ENCODE results near the gene AOC3. TPM values are rescaled to one million over a fixed set of nuclear protein-coding genes. Genes with fewer than 3 reads are reported as not detected.
A peak's percentile ranks its signal among the peaks of the same experiment; 100 is the strongest.

The AOC3 gene
- total and polyA plus RNA-seq, 2 of the 13 experiments (the other 11 are each of a cell fraction or from before 2014, with no cell fraction given), result 8.7 to 51.7 TPM

DNA sequence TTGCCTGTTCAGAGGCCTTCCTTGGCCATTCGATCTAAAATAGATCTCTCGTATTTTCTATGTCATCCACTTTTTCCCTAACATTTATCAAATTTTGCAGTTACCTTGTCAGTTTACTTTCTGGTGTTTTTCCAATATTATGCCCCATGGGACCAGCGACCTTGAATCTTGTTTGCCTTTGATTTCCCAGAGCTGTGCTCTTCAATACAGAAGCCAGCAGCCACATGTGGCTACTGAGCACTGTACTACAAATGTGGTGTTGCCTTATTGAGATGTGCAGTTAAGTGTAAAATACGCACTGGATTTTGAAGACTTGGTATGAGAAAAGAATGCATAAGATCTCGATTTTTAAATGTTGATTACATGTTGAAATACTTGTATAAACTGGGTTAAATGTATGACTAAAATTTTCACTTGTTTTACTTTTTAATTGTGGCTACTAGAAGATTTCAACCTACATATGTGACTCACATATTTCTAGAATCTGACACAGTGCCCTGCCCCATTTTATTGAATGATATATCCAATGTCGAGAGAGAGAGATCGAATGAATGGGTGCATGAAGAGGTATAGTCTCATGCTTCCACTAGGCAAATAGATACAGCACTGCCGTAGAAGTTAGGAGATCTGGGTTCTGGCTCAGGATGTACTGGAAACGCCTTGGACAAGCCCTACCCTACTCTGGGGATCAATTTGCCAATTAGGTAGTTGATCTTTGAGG lies 18.6 kb upstream of the AOC3 start (continued):
- TF ChIP-seq HOXA5 (CRISPR knock-in tag; IDR thresholded peaks at IDR 0.05) (peak; percentile 50; the same call in 1 of the 2 replicates), SNRNP70 (IDR thresholded peaks at IDR 0.05; ENCODE audit: low read depth, low read length) (no peak), ZFP36L2 (CRISPR knock-in tag; IDR thresholded peaks at IDR 0.05) (no peak), GLMP (CRISPR knock-in tag; IDR thresholded peaks at IDR 0.05; ENCODE audit: borderline replicate concordance) (no peak), ZNF234 (CRISPR knock-in tag; conservative IDR thresholded peaks at IDR 0.05) (no peak), ZSCAN29 (CRISPR knock-in tag; conservative IDR thresholded peaks at IDR 0.05) (no peak), NCOA5 (CRISPR knock-in tag; IDR thresholded peaks at IDR 0.05) (no peak), SRSF1 (optimal IDR thresholded peaks at IDR 0.05; ENCODE audit: low read depth, low read length) (no peak), NCOA1 (CRISPR knock-in tag; IDR thresholded peaks at IDR 0.05) (no peak), SMAD3 (CRISPR knock-in tag; IDR thresholded peaks at IDR 0.05) (no peak), KLF9 (CRISPR knock-in tag; IDR thresholded peaks at IDR 0.05; ENCODE audit: low read depth) (no peak), MTF1 (CRISPR knock-in tag; IDR thresholded peaks at IDR 0.05) (no peak), ARID2 (CRISPR knock-in tag; IDR thresholded peaks at IDR 0.05; ENCODE audit: borderline replicate concordance) (peak; percentile 95; the same call in 1 of the 2 replicates), ZNF350 (CRISPR knock-in tag; IDR thresholded peaks at IDR 0.05; ENCODE audit: borderline replicate concordance, low read depth) (no peak), NR2F2 (IDR thresholded peaks at IDR 0.05; ENCODE audit: borderline replicate concordance, low read depth) (no peak), ZNF775 (CRISPR knock-in tag; IDR thresholded peaks at IDR 0.05; ENCODE audit: borderline replicate concordance) (no peak), GTF2F1 (IDR thresholded peaks at IDR 0.05; ENCODE audit: low read length) (no peak), ARNTL (CRISPR knock-in tag; IDR thresholded peaks at IDR 0.05) (no peak), RFXAP (CRISPR knock-in tag; IDR thresholded peaks at IDR 0.05; ENCODE audit: borderline replicate concordance) (no peak), KLF16 (CRISPR knock-in tag; IDR thresholded peaks at IDR 0.05) (peak in 1 of 2 experiments; percentile 25; a peak in 1 of 4 replicates), ZNF296 (CRISPR knock-in tag; conservative IDR thresholded peaks at IDR 0.05) (no peak), ZNF260 (CRISPR knock-in tag; IDR thresholded peaks at IDR 0.05; ENCODE audit: borderline replicate concordance, low read depth) (no peak), ZNF703 (CRISPR knock-in tag; IDR thresholded peaks at IDR 0.05; ENCODE audit: borderline replicate concordance) (no peak), THAP11 (CRISPR knock-in tag; IDR thresholded peaks at IDR 0.05) (peak; percentile 35; the same call in 1 of the 2 replicates), NPAS2 (CRISPR knock-in tag; IDR thresholded peaks at IDR 0.05; ENCODE audit: borderline replicate concordance) (no peak), ELF1 (CRISPR knock-in tag; IDR thresholded peaks at IDR 0.05) (0 out of 2 replicates have a peak, but pooled peaks have one; percentile 34)
- TF ChIP-seq, protein P1, sequence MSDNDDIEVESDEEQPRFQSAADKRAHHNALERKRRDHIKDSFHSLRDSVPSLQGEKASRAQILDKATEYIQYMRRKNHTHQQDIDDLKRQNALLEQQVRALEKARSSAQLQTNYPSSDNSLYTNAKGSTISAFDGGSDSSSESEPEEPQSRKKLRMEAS (IDR thresholded peaks at IDR 0.05), result peak; percentile 76
- TF ChIP-seq, protein P2, sequence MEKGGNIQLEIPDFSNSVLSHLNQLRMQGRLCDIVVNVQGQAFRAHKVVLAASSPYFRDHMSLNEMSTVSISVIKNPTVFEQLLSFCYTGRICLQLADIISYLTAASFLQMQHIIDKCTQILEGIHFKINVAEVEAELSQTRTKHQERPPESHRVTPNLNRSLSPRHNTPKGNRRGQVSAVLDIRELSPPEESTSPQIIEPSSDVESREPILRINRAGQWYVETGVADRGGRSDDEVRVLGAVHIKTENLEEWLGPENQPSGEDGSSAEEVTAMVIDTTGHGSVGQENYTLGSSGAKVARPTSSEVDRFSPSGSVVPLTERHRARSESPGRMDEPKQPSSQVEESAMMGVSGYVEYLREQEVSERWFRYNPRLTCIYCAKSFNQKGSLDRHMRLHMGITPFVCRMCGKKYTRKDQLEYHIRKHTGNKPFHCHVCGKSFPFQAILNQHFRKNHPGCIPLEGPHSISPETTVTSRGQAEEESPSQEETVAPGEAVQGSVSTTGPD (CRISPR knock-in tag; IDR thresholded peaks at IDR 0.05), result no peak
- TF ChIP-seq, protein P3, sequence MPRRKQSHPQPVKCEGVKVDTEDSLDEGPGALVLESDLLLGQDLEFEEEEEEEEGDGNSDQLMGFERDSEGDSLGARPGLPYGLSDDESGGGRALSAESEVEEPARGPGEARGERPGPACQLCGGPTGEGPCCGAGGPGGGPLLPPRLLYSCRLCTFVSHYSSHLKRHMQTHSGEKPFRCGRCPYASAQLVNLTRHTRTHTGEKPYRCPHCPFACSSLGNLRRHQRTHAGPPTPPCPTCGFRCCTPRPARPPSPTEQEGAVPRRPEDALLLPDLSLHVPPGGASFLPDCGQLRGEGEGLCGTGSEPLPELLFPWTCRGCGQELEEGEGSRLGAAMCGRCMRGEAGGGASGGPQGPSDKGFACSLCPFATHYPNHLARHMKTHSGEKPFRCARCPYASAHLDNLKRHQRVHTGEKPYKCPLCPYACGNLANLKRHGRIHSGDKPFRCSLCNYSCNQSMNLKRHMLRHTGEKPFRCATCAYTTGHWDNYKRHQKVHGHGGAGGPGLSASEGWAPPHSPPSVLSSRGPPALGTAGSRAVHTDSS (CRISPR knock-in tag; conservative IDR thresholded peaks at IDR 0.05), result no peak

Measured in HepG2 (cell line).